Body of pancreas (tissue), 4 donors: ENCODE measurements around the gene DIAPH3.

Experiments
- CTCF ChIP-seq, 7 experiments: fragments of 450-650 bp in 4 of 7; fragments of 200-600 bp in 3 of 7; sonication (generic) in 3 of 7; IDR thresholded peaks; one replicate each; pipeline ENCODE4 v1.5.1; 2016 to 2019; ENCODE audit warnings: antibody characterized with exemption in 7 of 7
- POLR2A ChIP-seq, 3 donors: fragments of 450-650 bp; IDR thresholded peaks; one replicate each; pipeline ENCODE4 v1.6.1; 2016; ENCODE audit warnings: antibody characterized with exemption in 3 of 3, mild to moderate bottlenecking in 2 of 3

- TF ChIP-seq CTCF (IDR thresholded peaks at IDR 0.05): no peak
- TF ChIP-seq POLR2A (IDR thresholded peaks at IDR 0.05): no peak
Measured at GRCh38 chr13:59996461-59996980, 167.2 kb downstream of the DIAPH3 start.
